ENCODE data around the gene AQP5.
A peak's percentile ranks its signal among the peaks of the same experiment; 100 is the strongest.

AQP5 gene

GRCh38 chr12:49932023-49932422 is 29.6 kb upstream of the AQP5 start:
- no peak for DNase-seq (ENCODE audit: low read depth in 3 of 3, low spot score in 1 of 3)

DNA sequence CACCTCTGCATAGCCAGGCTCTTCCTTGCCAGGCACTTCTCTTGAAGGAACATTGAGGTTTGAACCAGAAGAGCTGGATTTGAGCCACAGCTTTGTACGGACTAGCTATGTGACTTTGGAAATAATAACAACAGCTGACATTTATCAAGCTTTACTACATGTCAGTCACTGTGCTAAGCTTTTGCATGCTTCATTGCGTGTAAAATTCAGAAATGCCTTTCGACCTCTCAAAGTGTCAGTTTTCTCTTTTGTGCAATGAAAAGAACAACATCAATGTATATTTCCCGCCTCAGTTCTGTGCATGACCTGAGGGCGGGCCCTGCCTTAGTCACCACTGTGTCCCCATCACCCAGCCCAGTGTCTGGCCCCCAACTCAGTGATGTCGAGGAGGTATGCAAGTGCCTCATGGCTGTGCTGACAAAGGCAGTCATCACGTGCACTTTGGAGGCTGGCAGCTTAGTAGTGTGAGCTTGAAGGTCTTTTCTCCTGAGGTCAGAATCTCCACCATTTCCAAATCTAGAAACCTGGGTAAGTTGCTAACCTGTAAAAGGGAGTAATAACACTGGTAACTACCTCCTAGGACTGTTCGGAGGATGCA is 29.0 kb upstream of the AQP5 start:
- no peak for DNase-seq (ENCODE audit: low read depth in 3 of 3, low spot score in 1 of 3)

GRCh38 chr12:49933796-49934195 is 27.9 kb upstream of the AQP5 start:
- no peak for DNase-seq (ENCODE audit: low read depth in 3 of 3, low spot score in 1 of 3)

DNA sequence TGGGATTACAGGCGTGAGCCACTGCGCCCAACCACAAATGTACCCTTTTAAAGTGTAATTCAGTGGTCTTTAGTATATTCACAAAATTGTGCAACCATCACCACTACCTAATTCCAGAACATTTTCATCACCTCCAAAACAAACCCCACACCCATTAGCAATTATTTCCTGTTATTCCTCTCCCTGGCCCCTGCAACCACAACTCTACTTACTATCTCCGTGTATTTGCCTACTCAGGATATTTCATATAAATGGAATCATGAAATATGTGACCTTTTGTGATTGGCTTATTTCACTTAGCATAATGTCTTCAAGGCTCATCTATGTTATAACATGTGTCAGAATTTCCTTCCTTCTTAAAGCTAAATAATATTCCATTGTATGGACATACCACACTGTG is 27.2 kb upstream of the AQP5 start:
- DNase-seq (ENCODE audit: low read depth in 3 of 3, low spot score in 1 of 3): no peak

DNA sequence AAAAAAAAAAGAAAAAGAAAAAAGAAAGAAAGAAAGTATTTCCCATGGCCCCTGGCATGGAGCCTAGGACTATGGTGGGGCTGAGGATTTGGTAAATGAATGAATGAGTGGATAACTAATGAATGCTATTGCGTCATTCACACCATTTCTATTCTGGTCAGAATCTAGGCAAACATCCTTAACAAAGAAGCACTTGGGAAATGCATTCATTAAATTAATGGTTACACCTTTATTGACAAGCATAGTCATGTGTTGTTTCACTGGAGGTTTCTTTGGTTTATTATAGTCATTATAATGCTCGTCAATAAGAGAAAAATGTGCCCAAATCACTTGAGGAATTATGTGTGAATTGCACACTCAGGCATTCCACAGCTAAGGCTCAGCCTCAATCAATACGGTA is 24.7 kb upstream of the AQP5 start:
- DNase-seq (ENCODE audit: low read depth in 3 of 3, low spot score in 1 of 3): no peak

GRCh38 chr12:49937639-49938300 is 23.9 kb upstream of the AQP5 start:
- no peak for DNase-seq (ENCODE audit: low read depth in 3 of 3, low spot score in 1 of 3)

DNA sequence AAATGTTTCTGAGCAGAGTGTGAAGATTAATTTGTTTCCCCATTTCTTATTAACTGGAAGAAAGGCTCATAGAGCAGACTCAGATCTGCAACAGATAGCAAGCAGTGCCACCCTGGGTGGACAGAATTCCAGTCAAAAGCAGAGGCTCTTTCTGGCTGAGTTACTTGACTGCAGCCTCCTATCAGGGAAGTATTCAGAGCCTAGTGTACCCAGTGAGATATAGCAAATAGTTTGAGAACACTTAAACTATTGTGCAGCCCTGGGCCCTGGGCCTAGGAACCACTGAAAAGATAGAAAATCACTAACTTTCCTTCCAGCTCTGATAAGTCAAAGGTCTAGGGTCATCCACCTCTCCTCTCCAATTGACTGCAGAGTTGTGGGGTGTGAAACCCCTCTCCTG is 22.4 kb upstream of the AQP5 start:
- DNase-seq (ENCODE audit: low read depth in 3 of 3, low spot score in 1 of 3): no peak

DNA sequence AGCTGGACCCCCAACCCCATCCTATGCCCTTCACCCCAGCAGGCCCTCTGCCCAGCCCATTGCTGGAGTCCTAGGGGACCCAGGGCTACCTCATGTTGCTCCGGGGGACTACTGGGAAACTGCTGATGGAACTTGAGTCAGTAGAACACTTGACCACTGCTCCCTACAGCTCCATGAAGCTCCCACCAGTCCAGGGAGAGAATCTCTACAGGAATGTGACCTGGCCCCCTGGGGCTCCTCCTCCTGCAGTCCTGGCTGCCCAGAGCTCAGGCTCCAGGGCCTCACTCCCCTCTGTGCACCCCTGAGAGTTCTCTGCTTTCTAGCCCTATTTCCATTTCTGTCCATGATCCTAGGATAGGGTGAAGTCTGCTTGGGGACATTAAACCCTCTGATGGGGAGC is 22.0 kb upstream of the AQP5 start:
- no peak for DNase-seq (ENCODE audit: low read depth in 3 of 3, low spot score in 1 of 3)

DNA sequence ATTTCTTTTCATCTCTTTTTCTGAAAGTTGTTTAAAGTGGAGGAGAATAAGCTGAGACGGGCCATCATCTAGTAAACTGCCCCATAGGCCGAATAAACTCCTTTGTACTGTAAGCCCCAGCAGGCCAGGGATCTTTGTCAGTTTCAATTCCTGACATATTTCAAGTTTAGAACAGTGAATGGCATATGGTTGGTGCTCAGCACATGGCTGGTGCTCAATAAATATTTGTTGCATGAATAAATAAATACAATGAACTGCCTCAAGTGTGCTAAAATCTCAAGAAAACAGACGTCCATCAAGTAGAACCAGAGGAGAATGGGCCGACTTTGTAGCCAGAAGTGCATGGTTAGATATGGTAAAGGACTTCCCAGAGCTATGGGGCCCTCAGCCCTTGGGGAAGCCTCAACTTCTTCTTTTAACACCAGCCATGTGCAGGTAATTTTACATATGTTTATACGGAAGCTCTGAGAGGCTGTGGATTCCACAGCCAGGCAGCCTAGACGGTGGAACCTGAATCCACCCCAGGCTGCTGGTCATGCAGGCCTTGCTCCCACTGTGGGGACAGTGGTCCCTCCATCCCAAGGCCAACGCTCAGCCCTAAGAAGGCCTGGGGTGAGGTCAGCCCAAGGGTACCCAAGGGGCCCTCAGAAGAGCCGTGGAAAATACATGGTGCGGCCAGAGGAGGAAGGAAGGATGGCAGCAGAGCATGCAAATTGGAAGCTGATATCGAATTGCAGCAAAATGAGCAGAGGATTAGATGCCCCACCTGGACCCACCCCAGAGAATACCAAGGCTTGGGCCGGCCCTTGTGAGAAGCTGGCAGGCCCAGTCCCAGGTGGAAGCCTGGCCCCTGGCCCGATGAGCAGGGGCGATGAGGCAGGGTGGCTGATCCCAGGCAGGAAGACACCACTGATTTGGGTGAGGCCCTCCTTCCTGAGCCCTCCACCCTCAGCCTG is 19.8 kb upstream of the AQP5 start:
- no peak for DNase-seq (ENCODE audit: low read depth in 3 of 3, low spot score in 1 of 3)

DNA sequence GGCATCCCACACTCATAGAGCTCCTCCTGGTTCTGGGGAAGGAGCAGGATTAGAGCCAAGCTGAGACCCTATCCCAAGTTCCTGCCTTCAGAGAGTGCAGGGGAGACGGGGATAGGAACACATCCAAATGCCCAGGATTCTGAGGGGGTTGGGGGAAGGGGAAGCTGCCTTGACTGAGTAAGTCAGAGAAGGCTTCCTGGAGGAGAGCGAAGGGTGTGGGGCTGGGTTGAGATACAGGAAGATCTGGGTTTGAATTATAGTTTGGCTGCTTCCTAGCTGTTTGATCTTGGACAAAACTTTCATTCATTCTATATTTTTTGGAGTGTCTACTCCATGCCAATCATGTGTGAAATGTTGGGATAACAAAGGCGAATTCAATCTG is 19.2 kb upstream of the AQP5 start:
- DNase-seq (ENCODE audit: low read depth in 3 of 3, low spot score in 1 of 3): no peak

DNA sequence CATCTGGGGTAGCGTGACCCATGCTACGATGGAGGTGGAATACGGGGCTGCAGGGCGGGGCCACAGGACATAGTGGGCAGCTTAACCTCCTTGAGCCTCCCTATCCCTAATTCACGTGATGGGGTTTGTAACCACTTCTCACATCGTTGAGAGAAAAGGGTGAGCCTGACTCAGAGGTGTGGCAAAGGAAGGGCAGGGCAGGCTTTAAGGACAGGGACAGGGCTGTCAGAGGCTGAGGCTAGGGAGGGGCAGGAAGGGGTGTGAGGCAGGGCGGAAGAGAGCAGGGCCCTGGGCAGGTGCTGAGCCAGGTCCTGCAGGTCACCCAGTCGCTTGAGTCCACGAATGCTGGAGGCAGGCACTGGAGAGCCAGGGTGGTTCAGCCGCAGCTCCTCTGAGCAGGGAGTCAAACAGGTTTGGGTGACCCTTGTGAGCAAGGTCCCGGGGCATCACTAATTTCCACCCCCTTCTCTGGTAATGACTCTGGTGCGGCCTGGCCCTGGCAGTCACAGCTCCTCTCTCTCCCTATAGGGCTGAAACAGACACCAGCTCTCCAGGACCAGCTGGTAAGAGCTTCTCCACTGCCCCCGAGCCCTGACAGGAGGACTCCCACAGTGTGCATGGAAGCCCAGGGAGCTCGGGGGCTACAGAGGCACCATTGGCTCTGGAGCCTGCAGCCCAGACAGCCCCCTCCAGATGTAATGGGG is 18.6 kb upstream of the AQP5 start:
- no peak for DNase-seq (ENCODE audit: low read depth in 3 of 3, low spot score in 1 of 3)

- DNase-seq (ENCODE audit: low read depth in 3 of 3, low spot score in 1 of 3): no peak
These were observed 18.1 kb upstream of the AQP5 start for GRCh38 chr12:49943625-49943960.

GRCh38 chr12:49944046-49944445 is 17.6 kb upstream of the AQP5 start:
- DNase-seq (ENCODE audit: low read depth in 3 of 3, low spot score in 1 of 3): no peak

DNA sequence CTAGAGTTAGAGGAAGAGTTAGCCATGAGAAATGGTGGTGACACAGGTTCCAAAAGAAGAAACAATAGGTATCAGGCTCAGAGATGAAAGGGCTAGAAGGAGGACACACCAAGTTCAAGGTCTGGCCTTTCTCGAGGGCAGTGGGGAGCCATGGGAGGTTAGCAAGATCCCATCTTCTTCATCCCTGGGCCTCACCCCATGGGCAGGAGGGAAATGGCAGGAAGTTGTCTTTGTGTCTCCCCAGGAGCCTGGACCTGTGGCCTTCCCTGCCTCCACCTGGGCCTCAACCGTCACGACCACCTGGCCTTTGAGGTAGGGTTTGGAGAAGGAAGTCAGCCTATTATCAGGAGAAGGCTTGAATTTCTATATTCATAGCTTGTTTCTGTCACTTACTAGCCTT is 17.0 kb upstream of the AQP5 start:
- DNase-seq (ENCODE audit: low read depth in 3 of 3, low spot score in 1 of 3): no peak

GRCh38 chr12:49945394-49946080 is 16.1 kb upstream of the AQP5 start:
- DNase-seq (ENCODE audit: low read depth in 3 of 3, low spot score in 1 of 3): peak; percentile 68 to 87 (median 70)

DNA sequence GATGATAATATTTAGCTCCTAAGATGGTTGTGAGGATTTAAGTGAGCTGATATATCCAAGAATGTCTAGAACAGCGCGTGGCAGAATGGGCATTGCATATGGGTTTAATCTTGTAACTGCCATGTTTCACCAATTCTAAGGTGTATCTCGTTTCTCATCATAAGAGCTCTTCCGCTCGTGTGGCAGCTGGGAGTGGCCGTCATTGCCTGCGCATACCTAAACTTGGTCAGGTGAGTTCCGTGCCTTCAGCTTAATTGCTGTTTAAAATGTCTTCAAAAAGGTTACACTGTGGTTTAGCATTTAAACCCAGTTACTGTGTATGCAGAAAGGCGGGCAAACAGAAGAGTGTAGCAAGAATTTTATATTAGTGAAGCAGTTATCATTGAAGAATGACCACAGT is 15.6 kb upstream of the AQP5 start:
- DNase-seq (ENCODE audit: low read depth in 3 of 3, low spot score in 1 of 3): no peak

DNA sequence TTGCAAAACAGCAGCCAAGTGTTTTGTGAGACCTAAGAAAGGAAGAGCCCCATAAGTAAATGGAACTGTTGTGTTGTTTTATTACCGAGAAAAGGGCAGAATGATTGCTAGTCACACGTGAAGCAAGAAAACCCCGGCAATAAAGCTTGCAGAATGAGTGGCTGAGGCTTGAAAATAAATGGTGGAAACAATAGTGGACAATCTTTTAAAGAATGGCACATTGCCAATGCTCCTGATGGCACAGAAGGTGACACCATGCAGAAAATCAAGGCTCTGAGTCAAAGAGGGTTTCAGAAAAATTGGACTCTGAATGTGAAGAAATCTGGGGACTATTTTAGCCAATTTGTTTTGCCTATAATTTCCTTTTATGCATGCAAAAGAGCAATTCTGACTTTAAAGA is 15.2 kb upstream of the AQP5 start:
- no peak for DNase-seq (ENCODE audit: low read depth in 3 of 3, low spot score in 1 of 3)

- DNase-seq (ENCODE audit: low read depth in 3 of 3, low spot score in 1 of 3): no peak
These were observed 14.0 kb upstream of the AQP5 start for GRCh38 chr12:49947593-49948226.

- no peak for DNase-seq (ENCODE audit: low read depth in 3 of 3, low spot score in 1 of 3)
These were observed 12.5 kb upstream of the AQP5 start for GRCh38 chr12:49948866-49949845.

All from stimulated activated CD4-positive, alpha-beta T cell treated with anti-CD3 and anti-CD28 coated beads, TNF-alpha, amount 100 ng/mL, for 1 hour (primary cell).